NCI-H187 treated with DMSO at 0.1 percent for 48 hours (cell line): ENCODE results near the gene CSNK2B.
"Not testable (repeated sequence)": the region's sequence is repeated elsewhere in the genome, so short reads cannot be mapped to it uniquely, and the experiment has no call there.

Source experiments
- DNase-seq: peaks from one replicate; lab custom pipeline; 2025; lab: John Stamatoyannopoulos, UW

CSNK2B gene

GRCh38 chr6:31687860-31688693, 22.2 kb downstream of the CSNK2B start:
- no peak for DNase-seq

- no peak for DNase-seq
Observed at GRCh38 chr6:31689249-31690110, 23.6 kb downstream of the CSNK2B start.

GRCh38 chr6:31690231-31691077, 24.6 kb downstream of the CSNK2B start:
- DNase-seq = no peak

GRCh38 chr6:31691078-31691463, 25.2 kb downstream of the CSNK2B start:
- DNase-seq = no peak

GRCh38 chr6:31691564-31692108, 25.8 kb downstream of the CSNK2B start:
- no peak for DNase-seq

- DNase-seq = no peak
Observed at GRCh38 chr6:31692353-31692752, 26.5 kb downstream of the CSNK2B start.

GRCh38 chr6:31692886-31693285, 27.0 kb downstream of the CSNK2B start:
- no peak for DNase-seq

- DNase-seq = no peak
Observed at GRCh38 chr6:31693535-31693934, 27.7 kb downstream of the CSNK2B start.

- DNase-seq = no peak
Observed at GRCh38 chr6:31697555-31697954, 31.7 kb downstream of the CSNK2B start.

- DNase-seq = no peak
Observed at GRCh38 chr6:31700740-31701401, 35.0 kb downstream of the CSNK2B start.

- DNase-seq = no peak
Observed at GRCh38 chr6:31701666-31702404, 36.0 kb downstream of the CSNK2B start.

- no peak for DNase-seq
Observed at GRCh38 chr6:31702405-31702818, 36.5 kb downstream of the CSNK2B start.

GRCh38 chr6:31702819-31703716, 37.2 kb downstream of the CSNK2B start, which contains the start of gene ABHD16A:
Gene ABHD16A, minus strand, starts transcription at chr6:31703324. Its CDS starts 43 bp downstream, at chr6:31703281.
- DNase-seq = peak; percentile 57

- no peak for DNase-seq
Observed at GRCh38 chr6:31705931-31706330, 40.1 kb downstream of the CSNK2B start.

GRCh38 chr6:31706599-31706998, 40.7 kb downstream of the CSNK2B start, which contains the start of gene LY6G6F:
Gene LY6G6F, plus strand, starts transcription at chr6:31706866. Its CDS starts 41 bp downstream, at chr6:31706907.
- no peak for DNase-seq

GRCh38 chr6:31707701-31708100, 41.8 kb downstream of the CSNK2B start:
- no peak for DNase-seq

GRCh38 chr6:31708224-31708623, 42.3 kb downstream of the CSNK2B start:
- DNase-seq = no peak

GRCh38 chr6:31709157-31709556, 43.3 kb downstream of the CSNK2B start:
- not testable (repeated sequence) for DNase-seq

GRCh38 chr6:31710523-31711219, 44.8 kb downstream of the CSNK2B start:
- DNase-seq = no peak
